ENCODE data around the gene TNFRSF8. TPM values are rescaled to one million over a fixed set of nuclear protein-coding genes. Genes with fewer than 3 reads are reported as not detected.
"Not testable (repeated sequence)": the region's sequence is repeated elsewhere in the genome, so short reads cannot be mapped to it uniquely, and the experiment has no call there.

Gene TNFRSF8
- total and polyA plus RNA-seq, 7 donors = 0.68 to 1.8 (median 0.87) TPM; not detected in 1

- WGBS, 2 donors = 92 to 93% methylated on average over 5 of the region's 5 CpGs
- intact Hi-C loops (cut with DNase I) = no loop called here
- H3K4me1 ChIP-seq = no peaks in the 10 kb centered on the region
- DNase-seq = no peak
- no peaks in the 10 kb centered on the region for H3K27me3 ChIP-seq
- no peak overlapping the region for H3K4me3 ChIP-seq
- TF ChIP-seq CTCF (IDR thresholded peaks at IDR 0.05) (no peak), POLR2AphosphoS5 (IDR thresholded peaks at IDR 0.05) (no peak), POLR2A (IDR thresholded peaks at IDR 0.05) (no peak), EP300 (IDR thresholded peaks at IDR 0.05) (no peak)
- H3K27ac ChIP-seq = no peak overlapping the region
- H3K36me3 ChIP-seq = no peaks in the 10 kb centered on the region
- no peaks in the 10 kb centered on the region for H3K9me3 ChIP-seq
These were observed 33.5 kb downstream of the TNFRSF8 start for GRCh38 chr1:12096615-12097014.

- Histone ChIP-seq H3K4me1 (no peaks in the 10 kb centered on the region), H3K27ac (no peak overlapping the region), H3K36me3 (no peaks in the 10 kb centered on the region), H3K4me3 (no peak overlapping the region), H3K27me3 (no peaks in the 10 kb centered on the region), H3K9me3 (no peaks in the 10 kb centered on the region)
- DNase-seq = no peak
- intact Hi-C loops (cut with DNase I) = no loop called here
- TF ChIP-seq POLR2A (IDR thresholded peaks at IDR 0.05) (no peak), POLR2AphosphoS5 (IDR thresholded peaks at IDR 0.05) (no peak), EP300 (IDR thresholded peaks at IDR 0.05) (no peak), CTCF (IDR thresholded peaks at IDR 0.05) (no peak)
These were observed 34.2 kb downstream of the TNFRSF8 start for GRCh38 chr1:12097321-12097720.

GRCh38 chr1:12098786-12099185, 35.7 kb downstream of the TNFRSF8 start:
- Histone ChIP-seq H3K4me1 (no peaks in the 10 kb centered on the region), H3K27me3 (no peaks in the 10 kb centered on the region), H3K27ac (no peak overlapping the region), H3K9me3 (no peaks in the 10 kb centered on the region), H3K4me3 (no peak overlapping the region), H3K36me3 (no peaks in the 10 kb centered on the region)
- WGBS, 2 donors = 51 to 79% methylated on average over 1 of the region's 1 CpG
- no peak for TF ChIP-seq CTCF (IDR thresholded peaks at IDR 0.05)
- TF ChIP-seq POLR2A (IDR thresholded peaks at IDR 0.05) = no peak
- TF ChIP-seq EP300 (IDR thresholded peaks at IDR 0.05) = no peak
- no peak for TF ChIP-seq POLR2AphosphoS5 (IDR thresholded peaks at IDR 0.05)
- intact Hi-C loops (cut with DNase I) = no loop called here
- DNase-seq = no peak

GRCh38 chr1:12099610-12100009, 36.5 kb downstream of the TNFRSF8 start:
- intact Hi-C loops (cut with DNase I) = no loop called here
- DNase-seq = no peak
- H3K27me3 ChIP-seq = peaks cover 0 to 5% (median 0%) of the 10 kb centered on the region in 3 donors
- no peak for TF ChIP-seq POLR2AphosphoS5 (IDR thresholded peaks at IDR 0.05)
- H3K9me3 ChIP-seq = no peaks in the 10 kb centered on the region
- H3K4me1 ChIP-seq = no peaks in the 10 kb centered on the region
- no peak overlapping the region for H3K27ac ChIP-seq
- no peak overlapping the region for H3K4me3 ChIP-seq
- 29 to 75% methylated on average over 7 of the region's 7 CpGs for WGBS, 2 donors
- no peaks in the 10 kb centered on the region for H3K36me3 ChIP-seq

- Histone ChIP-seq H3K9me3 (no peaks in the 10 kb centered on the region), H3K4me3 (no peak overlapping the region), H3K4me1 (no peaks in the 10 kb centered on the region), H3K27ac (no peak overlapping the region), H3K27me3 (peaks cover 0 to 9% (median 0%) of the 10 kb centered on the region in 3 donors), H3K36me3 (no peaks in the 10 kb centered on the region)
- TF ChIP-seq CTCF (IDR thresholded peaks at IDR 0.05) (no peak), POLR2A (IDR thresholded peaks at IDR 0.05) (no peak), EP300 (IDR thresholded peaks at IDR 0.05) (no peak), POLR2AphosphoS5 (IDR thresholded peaks at IDR 0.05) (no peak)
- intact Hi-C loops (cut with DNase I) = no loop called here
- WGBS, 2 donors = 95% methylated on average over 6 of the region's 6 CpGs
- no peak for DNase-seq
These were observed 37.0 kb downstream of the TNFRSF8 start for GRCh38 chr1:12100071-12100470.

- H3K36me3 ChIP-seq; H3K27ac ChIP-seq; DNase-seq; H3K4me1 ChIP-seq; intact Hi-C loops (cut with DNase I); H3K9me3 ChIP-seq; H3K4me3 ChIP-seq: not testable (repeated sequence)
- H3K27me3 ChIP-seq = peaks cover 0 to 11% (median 0%) of the 10 kb centered on the region in 3 donors
- 89 to 93% methylated on average over 3 of the region's 3 CpGs for WGBS, 2 donors
These were observed 38.0 kb downstream of the TNFRSF8 start for GRCh38 chr1:12101120-12101519.
